Thyroid gland (tissue), 4 donors: ENCODE measurements around the gene SDR9C7.

Experiments used
- POLR2A ChIP-seq, 2 donors: fragments of 450-650 bp; IDR thresholded peaks; one replicate each; pipeline ENCODE4 v1.6.1; 2017; ENCODE audit warnings: antibody characterized with exemption in 2 of 2, mild to moderate bottlenecking in 2 of 2, moderate library complexity in 1 of 2
- TF ChIP-seq, protein P1 (sequence below), 6 experiments: fragments of 200-600 bp in 3 of 6; fragments of 450-650 bp in 3 of 6; sonication (generic) in 3 of 6; IDR thresholded peaks; one replicate each; pipeline ENCODE4 v1.5.1; 2016 to 2019; ENCODE audit warnings: antibody characterized with exemption in 6 of 6, mild to moderate bottlenecking in 2 of 6, inconsistent platforms in 1 of 6, moderate library complexity in 1 of 6

DNA sequence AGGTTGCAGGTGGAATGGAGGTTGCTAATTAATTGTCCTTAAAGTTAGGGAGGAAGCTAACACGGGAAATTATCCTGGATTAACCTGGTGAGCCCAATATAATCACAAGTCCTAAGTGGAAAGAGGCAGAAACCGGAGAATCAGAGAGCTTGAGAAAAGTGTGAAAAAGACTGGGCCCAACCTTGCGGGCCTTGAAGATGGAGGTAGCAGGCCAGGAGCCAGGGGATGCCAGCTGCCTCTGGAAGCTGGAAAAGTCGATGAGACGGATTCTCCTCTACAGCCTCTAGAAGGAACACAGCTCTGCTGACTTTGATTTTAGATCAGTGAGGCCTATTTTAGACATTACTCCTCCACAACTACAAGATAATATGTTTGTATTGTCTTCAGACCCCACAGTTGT is 2.1 kb downstream of the SDR9C7 start:
- TF ChIP-seq, protein P1, sequence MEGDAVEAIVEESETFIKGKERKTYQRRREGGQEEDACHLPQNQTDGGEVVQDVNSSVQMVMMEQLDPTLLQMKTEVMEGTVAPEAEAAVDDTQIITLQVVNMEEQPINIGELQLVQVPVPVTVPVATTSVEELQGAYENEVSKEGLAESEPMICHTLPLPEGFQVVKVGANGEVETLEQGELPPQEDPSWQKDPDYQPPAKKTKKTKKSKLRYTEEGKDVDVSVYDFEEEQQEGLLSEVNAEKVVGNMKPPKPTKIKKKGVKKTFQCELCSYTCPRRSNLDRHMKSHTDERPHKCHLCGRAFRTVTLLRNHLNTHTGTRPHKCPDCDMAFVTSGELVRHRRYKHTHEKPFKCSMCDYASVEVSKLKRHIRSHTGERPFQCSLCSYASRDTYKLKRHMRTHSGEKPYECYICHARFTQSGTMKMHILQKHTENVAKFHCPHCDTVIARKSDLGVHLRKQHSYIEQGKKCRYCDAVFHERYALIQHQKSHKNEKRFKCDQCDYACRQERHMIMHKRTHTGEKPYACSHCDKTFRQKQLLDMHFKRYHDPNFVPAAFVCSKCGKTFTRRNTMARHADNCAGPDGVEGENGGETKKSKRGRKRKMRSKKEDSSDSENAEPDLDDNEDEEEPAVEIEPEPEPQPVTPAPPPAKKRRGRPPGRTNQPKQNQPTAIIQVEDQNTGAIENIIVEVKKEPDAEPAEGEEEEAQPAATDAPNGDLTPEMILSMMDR (IDR thresholded peaks at IDR 0.05), result no peak
- no peak for TF ChIP-seq POLR2A (IDR thresholded peaks at IDR 0.05)
